Fibroblast of skin of back (primary cell): ENCODE measurements around the gene TMEM163.

Source experiments
- DNase-seq: peaks from one replicate; pipeline ENCODE4 v3.0.0-alpha.2; 2013

TMEM163 gene

DNA sequence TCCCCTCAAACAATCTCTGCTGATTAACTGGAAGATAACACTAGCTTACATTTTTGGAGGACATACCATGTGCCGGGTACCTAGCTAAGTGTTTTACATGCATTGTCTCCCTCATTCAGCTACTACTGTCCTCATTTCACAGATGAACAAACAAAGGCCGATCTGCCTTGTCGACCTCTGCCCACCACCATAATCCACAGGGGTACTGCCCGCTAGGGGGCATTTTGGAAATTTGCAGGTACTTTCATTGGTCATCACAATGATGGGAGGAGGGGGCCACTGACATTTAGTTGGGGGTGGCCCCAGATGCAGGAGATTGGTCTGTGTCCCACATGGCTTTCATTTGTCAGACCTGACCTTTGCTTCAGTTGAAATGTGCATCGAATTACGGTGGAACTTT, 3.9 kb upstream of the TMEM163 start:
- no peak for DNase-seq

DNA sequence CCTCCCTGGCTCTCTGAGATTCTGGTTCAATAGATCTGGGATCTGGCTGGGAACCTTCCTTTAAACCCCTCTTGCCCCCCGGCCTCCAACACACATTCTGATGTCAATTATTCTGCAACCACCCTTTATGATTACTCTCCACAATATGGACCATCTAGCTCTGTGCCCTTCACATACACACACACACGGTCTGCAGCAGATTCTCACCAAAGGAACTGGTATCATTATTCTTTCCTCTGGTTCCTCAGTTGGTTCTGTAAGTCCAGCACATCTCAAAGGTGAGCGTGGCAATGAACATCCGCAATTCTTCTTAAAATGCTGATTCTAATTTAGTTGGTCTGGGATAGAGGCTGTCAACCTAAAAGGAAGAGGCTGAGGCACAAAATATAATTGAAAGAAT, 2.8 kb upstream of the TMEM163 start:
- no peak for DNase-seq

DNA sequence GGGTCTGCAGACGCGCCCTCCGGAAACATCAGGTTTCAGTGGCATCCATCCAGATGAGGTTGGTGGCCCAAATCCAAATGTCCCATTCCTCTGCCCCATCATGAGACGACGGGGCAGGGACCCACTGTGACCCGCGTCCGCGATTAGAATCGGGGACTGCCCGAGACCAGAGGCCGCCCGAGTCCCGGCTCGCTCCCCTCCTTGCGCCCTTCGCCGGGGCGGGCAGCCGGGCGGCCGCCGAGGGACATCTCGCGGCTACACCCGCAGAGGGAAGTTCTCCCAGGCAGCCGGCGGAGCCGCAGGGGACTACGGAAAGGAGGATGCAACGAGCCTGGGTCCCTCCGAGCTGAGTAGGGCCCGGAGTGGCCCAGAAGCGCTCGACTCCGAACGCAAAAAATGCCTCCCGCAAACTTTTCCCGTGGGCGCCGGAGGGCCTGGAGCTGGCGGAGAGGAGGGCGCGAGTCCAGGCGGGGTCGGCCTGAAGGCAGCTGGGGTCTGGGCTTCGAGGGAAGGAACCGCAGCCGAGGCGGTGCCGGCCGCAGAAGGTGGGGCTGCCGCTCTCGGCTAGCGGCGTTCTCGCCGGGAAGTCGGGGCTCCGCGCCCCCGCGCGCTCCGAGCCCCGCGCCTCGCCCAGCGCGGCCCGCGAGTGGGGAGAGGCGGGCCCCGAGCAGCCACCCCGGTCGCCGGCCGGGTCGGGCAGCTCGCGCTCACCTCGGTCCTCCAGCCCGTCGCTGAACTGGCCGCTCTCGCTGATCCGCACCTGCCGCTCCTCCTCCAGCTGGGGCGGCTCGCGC, 580 bp downstream of the TMEM163 start:
- DNase-seq, result no peak

DNA sequence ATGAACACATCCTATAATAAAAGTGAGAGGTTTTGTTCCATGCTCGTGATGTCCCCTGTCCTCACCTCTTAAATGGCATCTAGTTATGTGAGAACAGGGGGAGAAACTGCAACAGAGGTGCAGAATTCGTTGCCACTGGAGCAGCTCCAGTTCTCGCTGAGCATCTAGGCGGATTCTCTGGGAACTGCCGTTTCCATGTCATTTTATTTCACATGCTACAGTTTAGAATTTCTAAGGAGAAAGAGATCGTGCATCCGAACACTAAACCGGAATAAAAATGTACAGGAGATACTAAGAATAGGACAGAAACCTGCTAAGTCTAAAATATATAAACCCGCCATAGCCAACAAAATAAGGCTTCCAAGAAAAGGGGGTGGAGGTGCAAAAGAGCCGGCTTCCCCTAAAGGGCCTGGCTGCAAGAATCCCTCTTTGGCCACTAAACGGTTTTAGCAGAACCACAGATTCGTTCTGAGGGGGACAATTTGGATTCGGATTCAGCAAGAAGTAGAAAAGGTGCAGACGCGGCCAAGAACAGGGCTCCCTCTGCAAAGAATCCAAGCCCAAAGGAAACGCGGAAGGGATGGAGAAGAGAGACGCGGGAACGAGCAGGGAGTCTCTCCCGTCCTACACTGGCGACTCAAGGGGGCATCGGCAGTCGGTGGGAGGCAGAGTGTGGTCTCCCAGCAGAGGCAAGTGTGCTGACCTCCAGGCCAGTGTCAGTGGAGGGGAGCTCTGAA, 1.3 kb downstream of the TMEM163 start:
- DNase-seq, result no peak

DNA sequence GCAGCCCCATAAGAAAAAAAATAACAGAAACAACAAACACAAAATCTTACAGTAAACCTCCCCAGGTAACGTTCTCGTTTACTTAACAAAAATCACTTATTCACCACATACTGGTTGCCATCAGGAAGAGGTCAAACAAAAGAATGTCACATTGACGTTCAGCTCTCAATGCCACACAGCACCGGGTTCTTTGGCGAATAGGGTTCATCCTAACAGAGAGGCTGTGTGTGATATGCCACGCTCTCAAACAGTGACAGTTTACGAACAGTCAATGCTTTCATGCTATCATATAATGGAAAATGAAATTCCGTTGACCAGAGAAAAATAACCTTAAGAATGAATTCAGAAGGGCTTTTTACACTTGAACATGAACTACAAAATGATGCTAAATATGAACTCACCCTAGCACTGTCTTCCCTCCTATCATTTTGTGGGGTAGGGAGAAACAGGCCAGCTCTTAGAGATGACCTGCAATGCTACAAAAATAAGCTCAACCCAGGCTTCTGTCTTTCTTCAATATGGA, 2.0 kb downstream of the TMEM163 start:
- DNase-seq, result no peak

DNA sequence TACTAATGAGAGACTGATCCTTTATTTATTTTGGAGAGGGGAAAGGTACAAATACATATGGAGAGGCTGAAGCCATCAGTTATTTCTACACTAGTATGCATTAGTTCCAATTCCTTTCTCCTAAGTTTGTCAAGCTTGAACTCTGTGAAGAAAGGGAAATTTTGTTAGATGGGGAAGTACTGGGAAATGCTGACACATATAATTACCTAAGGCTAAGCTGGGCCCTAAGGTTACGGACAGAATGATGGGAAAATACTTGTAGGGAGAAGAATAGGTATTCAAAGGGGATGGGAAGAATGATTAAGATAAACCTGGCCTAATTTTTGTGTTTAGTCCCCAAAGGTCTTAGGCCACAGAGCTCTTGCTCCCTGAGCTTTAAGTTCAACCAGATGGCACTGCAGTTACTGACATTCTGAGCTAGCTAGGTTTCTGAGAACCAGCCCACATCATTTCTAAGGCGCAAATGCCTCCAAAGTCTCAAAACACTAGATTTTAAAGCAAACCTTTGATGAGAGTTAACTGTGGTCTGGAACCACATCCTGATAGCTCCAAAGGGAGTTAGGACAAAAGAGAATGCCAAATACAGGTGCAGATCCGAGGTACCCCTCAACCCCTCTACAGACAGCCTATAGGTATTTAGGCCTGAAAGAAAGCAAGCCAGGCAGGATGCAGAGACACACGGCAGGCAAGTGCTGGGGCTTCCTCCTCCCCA, 2.7 kb downstream of the TMEM163 start:
- DNase-seq, result no peak

DNA sequence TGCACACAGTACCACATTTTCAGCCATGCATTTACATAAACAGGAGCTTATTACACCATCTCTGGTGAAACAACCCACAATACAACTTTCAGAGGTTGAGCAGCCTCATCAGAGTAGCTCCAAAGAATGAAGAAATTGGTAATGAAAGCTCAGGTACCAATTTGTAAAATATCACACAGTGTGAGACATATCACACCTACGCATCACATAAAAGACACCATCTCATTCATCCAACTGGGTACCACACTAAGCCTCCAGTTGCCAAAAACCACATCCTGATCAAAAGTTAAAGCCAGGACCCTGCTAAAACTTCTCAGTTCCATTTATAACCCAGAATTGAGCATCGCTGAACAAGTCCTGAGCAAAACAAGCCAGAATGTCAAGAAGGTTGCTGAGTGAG, 4.6 kb downstream of the TMEM163 start:
- DNase-seq, result no peak

DNA sequence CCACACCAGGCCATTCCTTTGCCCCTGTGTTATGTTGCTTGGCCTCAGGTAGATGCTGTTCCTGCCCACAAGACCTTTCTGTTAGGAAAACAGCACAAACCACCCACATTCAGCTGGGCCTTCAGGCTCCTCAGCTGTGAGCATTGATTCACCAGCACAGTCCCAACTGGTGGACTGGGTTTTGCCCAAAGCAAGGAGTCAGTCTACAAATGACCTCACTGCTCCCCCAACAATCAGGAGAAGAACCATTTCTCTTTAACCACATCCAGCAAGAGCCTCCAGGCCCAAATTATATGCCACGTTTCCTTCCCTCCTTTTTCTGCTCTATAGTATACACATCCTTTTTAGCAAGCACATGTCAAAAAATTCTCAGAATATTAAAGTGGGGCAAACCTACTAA, 5.2 kb downstream of the TMEM163 start:
- DNase-seq, result no peak

DNA sequence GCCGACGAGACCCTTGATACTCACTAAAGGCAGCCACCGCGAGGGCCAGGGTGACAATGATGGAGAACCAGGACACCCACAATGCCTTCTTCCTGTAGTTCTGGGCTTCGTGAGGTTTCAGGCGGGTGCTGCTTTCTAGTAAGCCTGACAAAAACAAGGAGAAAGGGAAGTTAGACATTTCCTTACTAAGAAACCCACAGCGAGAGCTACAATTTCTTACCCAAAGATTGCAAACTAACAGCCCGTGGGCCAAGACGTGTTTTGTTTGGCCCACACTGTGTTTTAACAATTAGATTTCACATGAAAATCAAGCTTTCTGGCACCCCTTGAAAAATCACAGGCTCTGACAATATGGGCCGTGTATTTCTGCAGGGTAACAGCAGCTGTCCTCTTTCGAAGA, 5.6 kb downstream of the TMEM163 start:
- DNase-seq, result no peak

DNA sequence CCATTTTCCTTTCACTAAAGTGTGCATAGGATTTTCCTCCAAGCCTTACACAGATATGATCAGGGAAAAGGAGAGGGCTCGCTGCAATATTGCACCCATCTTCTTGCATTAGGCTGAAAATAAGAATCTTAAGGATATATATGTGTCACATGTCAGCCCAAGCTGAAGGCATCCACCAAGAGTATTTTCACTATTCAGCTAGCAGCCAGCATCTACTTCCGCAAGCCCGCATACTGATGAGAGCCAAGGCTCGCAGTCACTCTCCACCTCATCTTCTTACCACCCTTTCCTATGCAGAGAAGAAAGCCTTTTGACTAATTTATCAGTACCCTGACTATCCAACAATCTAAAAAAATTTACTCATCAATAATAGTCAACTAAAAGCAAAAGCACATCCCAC, 6.1 kb downstream of the TMEM163 start:
- DNase-seq, result no peak

DNA sequence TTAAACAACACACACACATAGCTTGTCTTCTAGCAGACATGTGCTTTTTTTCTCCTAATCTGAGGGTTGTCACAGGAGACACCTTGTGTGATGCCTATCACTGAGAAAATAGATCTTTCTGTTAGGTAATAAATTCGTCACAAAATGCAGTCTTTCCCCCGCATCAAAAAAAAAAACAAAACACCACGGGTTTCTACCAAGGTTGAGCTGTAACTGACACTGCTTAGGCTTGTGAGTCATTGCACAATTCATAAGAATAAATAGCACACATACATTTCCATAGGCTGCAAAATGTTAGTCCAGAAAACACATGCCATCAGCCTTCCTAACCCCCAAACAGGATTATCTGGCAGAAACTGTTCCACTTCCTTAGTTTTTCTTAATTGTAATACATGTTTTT, 6.5 kb downstream of the TMEM163 start:
- no peak for DNase-seq

DNA sequence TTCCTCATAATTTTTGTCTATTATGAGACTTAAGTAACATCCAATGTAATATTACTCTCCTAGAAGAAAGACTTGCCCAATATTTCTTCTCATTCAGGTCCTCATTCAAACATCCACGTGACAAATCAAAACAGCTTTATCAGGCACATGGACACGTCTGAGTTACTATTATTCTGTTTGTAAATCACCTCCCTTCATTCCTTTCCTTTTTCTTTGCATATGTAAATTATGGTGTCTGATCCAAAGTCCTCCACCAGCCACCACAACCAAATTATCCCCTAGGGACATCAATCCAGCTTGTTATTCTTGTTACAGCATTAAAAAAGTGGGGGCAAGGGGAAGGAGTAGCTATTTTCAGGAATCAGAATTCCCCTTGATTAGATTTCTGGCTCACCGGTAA, 7.1 kb downstream of the TMEM163 start:
- DNase-seq, result no peak

DNA sequence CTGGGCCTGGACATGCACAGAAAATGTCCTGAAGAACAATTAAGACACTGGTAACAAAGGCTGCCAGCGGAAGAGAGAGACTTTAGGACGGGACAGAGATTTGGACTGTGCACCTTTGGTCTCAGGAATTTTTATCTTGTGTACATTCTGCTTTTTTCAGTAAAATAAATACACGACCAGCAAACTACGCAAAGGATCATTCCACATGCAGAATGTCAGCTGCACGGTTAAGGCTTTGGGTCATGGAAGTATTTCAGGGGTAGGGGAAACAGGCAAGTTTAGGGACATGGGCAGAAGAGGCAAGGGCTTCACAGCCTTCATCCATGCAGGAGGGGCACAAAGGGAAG, 11.5 kb downstream of the TMEM163 start:
- no peak for DNase-seq

DNA sequence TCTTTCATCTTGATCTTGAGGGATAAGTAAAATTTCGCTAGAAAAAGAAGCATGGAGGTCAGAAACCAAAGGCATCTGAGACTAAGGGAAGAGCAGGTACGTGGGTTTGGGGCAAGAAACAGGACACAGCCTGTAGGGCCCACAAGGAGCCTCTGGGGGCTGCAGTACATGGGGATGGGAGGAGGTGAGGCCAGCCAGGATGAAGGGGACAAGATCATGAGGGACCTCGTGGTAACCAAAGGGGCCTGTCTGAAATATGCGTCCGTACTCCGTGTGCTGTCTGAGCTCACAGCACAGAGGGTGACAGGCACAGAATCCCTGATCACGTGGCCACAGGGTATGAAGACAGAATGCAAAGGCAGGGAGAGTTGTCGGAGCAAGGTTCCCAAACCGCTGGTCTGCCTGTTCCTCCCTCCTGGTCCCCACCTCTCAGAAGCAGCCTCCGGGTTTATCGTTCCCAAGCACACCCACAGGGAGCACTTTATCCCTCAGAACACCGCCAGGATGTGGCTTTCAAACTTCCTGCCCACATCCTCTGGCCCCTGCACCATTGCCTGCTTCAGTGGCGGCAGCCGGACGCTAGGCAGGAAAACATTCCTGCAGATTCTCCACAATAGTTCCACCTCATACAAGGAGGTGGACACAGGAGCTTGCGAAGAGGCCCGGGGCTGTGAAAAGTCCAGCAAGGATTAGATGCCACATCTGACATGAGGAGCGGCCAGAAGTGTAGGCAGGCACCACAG, 12.0 kb downstream of the TMEM163 start:
- DNase-seq, result no peak

DNA sequence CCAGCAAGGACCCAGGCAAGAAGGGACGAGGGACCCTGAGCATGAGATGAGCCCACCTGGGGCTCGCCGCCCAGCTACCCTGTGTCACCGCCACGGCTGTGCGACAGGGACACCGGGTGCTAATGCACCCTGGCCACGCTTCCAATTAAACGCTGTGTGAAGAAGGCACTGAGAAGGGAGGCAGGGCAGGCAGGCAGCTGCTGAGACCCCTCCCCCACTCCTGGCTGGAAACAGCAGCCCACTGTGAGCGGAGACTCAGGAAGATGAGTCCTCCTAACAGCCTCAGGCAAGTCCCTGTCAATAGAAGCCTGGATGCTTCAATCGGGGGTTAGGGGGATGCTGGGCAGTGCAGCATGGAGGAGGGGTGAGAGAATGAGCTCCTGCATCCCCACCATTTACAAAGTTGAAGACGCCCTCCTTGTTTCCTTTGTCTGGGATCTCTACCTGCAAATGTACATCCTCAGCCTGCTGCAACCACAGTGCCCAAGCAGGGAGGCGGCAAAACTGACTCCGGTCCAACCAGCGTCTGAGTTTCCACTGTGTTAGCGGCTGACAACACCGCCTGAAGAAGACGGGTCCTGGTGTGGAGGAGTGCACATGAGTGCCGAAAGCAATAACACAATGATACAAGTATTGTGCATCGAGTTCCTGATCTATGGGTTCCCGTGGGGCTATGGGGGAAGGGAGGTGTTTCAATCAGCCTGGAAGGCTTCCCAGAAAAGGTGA, 12.8 kb downstream of the TMEM163 start:
- no peak for DNase-seq

DNA sequence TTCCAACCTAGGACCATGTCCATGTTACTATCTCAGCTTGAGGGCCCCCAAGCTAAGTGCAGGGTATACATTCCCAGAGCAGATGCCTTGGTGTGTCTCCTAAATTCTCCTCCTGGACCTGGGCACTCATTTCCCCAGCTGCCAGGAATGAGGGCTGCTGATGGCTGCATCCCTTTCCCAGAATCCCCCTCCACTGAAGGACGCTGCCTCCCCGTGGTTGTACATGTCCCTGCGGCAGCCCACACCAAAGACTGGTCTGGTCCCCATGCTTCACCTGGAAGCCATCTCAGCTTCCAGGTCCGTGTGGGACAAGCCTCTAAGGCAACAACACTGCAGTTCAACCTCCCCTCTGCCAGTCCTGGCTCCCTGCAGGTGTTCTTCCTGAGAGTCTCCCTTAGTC, 14.6 kb downstream of the TMEM163 start:
- DNase-seq, result no peak

DNA sequence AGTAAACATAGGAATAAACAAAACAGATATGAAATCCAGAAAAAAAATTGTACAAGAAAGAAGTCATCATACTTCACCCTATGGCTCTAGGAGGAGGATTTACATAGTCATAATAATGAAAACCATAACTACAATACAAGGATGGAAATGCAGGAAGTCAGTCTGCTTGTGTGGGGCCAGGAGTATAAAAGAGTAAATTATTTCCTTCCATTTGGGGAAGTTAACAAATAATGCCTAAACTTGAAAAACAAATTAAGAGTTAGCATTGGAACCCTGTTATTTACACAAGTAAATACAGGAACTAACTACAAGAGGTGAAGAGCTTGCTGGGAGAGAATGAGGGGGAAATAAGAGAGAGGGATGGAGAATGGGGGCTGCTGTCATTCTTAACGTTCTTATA, 15.4 kb downstream of the TMEM163 start:
- DNase-seq, result no peak

DNA sequence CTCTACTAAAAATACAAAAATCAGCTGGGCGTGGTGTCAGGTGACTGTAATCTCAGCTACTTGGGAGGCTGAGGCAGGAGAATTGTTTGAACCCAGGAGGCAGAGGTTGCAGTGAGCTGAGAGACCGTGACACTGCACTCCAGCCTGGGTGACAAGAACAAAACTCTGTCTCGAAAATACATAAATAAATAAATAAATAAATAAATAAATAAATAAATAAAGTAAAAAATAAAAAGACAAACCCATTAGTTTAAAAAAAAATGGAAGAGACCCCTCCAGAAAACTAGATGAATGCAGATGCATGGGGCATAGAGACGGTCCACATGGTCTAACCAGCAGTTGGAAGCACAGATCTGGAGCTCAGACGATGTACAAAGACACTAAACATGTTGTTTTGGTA, 18.1 kb downstream of the TMEM163 start:
- no peak for DNase-seq

DNA sequence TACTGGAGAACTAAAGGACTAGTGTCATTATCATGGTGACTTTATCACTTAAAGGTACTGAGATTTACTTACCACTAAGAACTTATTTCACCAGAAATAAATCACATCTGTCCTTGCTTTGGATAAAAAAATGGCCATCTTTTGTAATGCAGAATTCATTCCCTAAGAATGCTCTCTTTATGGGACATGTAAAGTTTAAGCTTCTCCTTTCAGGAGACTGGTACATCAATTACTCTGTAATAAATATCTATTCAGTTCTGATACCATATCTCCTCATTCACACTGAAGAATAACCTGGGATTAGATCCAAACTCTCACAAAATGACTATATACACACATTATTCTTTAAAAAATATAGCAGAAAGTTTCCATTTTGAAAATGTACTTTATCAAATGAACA, 24.4 kb downstream of the TMEM163 start:
- no peak for DNase-seq

DNA sequence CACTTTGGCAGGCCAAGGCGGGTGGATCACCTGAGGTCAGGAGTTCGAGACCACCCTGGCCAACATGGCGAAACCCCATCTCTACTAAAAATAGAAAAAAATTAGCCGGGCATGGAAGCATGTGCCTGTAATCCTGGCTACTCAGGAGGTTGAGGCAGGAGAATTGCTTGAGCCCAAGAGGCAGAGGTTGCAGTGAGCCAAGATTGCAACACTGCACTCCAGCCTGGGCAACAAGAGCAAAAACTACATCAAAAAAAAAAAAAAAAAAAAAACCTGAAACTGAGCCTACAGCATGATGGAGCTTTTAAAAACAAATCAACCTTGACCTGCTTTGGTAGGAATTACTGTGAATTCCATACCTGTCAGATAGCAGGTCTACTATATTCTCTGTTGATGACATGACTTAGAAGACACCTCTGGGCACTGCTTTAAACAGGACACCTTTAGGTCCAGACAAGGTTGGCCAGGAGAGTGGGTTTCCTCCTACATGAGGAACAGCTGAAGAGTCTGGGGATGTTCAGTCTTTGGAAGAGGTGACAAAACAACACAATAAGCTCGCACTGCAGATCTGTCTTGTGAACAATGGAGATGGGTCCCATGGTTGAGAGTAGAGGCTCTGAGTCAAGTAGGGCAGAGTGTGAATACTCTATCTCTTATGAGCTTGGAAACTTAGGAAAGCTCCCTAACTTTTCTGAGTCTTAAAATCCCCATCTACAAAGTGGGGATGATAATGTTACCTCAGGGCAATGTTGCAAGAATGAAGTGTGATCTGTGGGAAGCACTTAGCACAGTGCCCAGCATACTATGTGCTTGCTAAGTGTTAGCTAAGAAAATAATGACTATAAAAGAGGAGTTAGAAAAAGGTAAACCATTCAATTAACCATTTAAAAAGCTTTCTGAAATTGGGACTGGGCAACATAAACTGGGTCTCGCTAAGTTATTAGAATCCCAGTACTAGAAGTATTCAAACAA, 25.2 kb downstream of the TMEM163 start:
- no peak for DNase-seq

DNA sequence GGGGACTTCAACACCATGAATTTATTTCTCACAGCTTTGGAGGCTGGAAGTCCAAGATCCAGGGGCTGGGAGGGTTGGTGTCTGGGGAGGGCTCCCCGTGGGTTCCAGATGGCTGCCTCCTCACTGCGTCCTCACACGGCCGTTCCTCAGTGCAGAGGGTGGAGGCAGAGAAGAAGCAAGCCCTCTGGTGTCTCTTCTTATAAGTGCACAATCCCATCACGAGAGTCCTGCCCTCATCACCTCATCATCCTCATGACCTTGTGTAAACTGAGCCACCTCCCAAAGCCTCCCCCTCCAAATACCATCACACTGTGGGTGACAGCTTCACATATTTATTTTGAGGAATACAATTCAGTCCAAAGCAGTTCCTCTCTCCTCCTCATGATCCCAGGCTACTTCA, 26.3 kb downstream of the TMEM163 start:
- no peak for DNase-seq
